K562 (cell line): ENCODE results near the gene ECT2. TPM values are rescaled to one million over a fixed set of nuclear protein-coding genes. Genes with fewer than 3 reads are reported as not detected.

Experiments
- CTBP1 ChIP-seq: fragments of 450-650 bp; IDR thresholded peaks from 2 replicates; pipeline ENCODE4 v1.6.1; 2016; ENCODE audit warnings: borderline replicate concordance
- EP400 ChIP-seq: fragments of 450-650 bp; IDR thresholded peaks from 2 replicates; pipeline ENCODE4 v1.6.1; 2017; ENCODE audit warnings: antibody characterized with exemption, mild to moderate bottlenecking, moderate library complexity
- MXI1 ChIP-seq: IDR thresholded peaks from 2 replicates; pipeline ENCODE4 v1.6.1; 2011; ENCODE audit warnings: low read depth, mild to moderate bottlenecking, improper control_type of control experiment, low read length
- MYC ChIP-seq, 2 experiments: fragments of 250-450 bp in 1 of 2; sonication (Bioruptor Pico) in 1 of 2; IDR thresholded peaks; 2 replicates each; pipeline versions ENCODE4 v1.5.1 to v1.6.1; 2012 to 2021; ENCODE audit warnings: low read depth in 2 of 2, borderline replicate concordance in 1 of 2, improper control_type of control experiment in 1 of 2, low read length in 1 of 2, mild to moderate bottlenecking in 1 of 2, moderate library complexity in 1 of 2
- NR1H2 ChIP-seq: sonication (generic); formaldehyde crosslinking; IDR thresholded peaks from 2 replicates; pipeline ENCODE4 v1.4.0; 2020; ENCODE audit warnings: mild to moderate bottlenecking, missing genetic modification reagents
- RNF2 ChIP-seq: sonication (generic); IDR thresholded peaks from 2 replicates; pipeline ENCODE4 v1.6.1; 2016
- SETDB1 ChIP-seq: IDR thresholded peaks from one replicate; pipeline ENCODE4 v1.6.1; 2012; ENCODE audit warnings: low read length, control low read depth, inconsistent platforms
- SMARCB1 ChIP-seq: IDR thresholded peaks from 2 replicates; pipeline ENCODE4 v1.6.1; 2011; ENCODE audit warnings: improper control_type of control experiment, low read depth; ENCODE audit not compliant: insufficient read length
- TCF7 ChIP-seq: sonication (generic); IDR thresholded peaks from 2 replicates; pipeline ENCODE4 v1.6.1; 2016; ENCODE audit warnings: antibody characterized with exemption, borderline replicate concordance
- TOE1 ChIP-seq, 2 experiments: fragments of 450-650 bp in 1 of 2; sonication (generic) in 1 of 2; formaldehyde crosslinking in 1 of 2; IDR thresholded peaks; 2 replicates each; pipeline versions ENCODE4 v1.7.1 to v1.8.0; 2016 to 2022; ENCODE audit warnings: borderline replicate concordance in 2 of 2, mild to moderate bottlenecking in 2 of 2, antibody characterized with exemption in 1 of 2, inconsistent platforms in 1 of 2, low read depth in 1 of 2, missing genetic modification reagents in 1 of 2, moderate library complexity in 1 of 2
- YY1 ChIP-seq, 3 experiments: IDR thresholded peaks; 2 replicates each; pipeline ENCODE4 v1.6.1; 2011; ENCODE audit warnings: low read length in 2 of 3, mild to moderate bottlenecking in 2 of 3, moderate library complexity in 2 of 3, borderline replicate concordance in 1 of 3, control low read depth in 1 of 3, low read depth in 1 of 3; ENCODE audit not compliant: insufficient read depth in 3 of 3, insufficient replicate concordance in 2 of 3, control insufficient read depth in 1 of 3, insufficient read length in 1 of 3; ENCODE audit errors: extremely low read depth in 1 of 3
- polyA plus RNA-seq, 8 experiments: library from polyadenylated mRNA; depleted of rRNA in 4 of 8; stranded (reverse) in 5 of 8; unstranded in 3 of 8; fragments of >200 nt; fragmentation: Nextera tagmentation in 2 of 8; fragmentation: Illumina TruSeq in 1 of 8; extraction: Ambion mirVana in 2 of 8; extraction: Trizol in 1 of 8; gene quantifications; 2 replicates each; pipeline versions ENCODE4 v1.2.1 to v1.2.3, GENCODE V29; 2011 to 2014; ENCODE audit warnings: inconsistent platforms in 1 of 8, missing spikeins in 1 of 8
- total RNA-seq, 7 experiments: library from RNA; depleted of rRNA in 6 of 7; stranded (reverse); fragments of >200 nt in 6 of 7; fragmentation: Illumina TruSeq in 2 of 7; extraction: Trizol in 2 of 7; gene quantifications; 2 replicates each; pipeline versions ENCODE4 v1.2.1 to v1.2.3, GENCODE V29; 2011 to 2021; ENCODE audit warnings: low replicate concordance in 1 of 7
- TF ChIP-seq, protein P1 (sequence below): fragments of 250-450 bp; sonication (Bioruptor Pico); IDR thresholded peaks from 2 replicates; pipeline ENCODE4 v1.5.0; 2020; ENCODE audit warnings: mild to moderate bottlenecking
- TF ChIP-seq, protein P2 (sequence below), 3 experiments: IDR thresholded peaks in 2 of 3; conservative IDR thresholded peaks in 1 of 3; 2 replicates each; pipeline ENCODE4 v1.5.1; 2011 to 2012; ENCODE audit warnings: low read length in 3 of 3, mild to moderate bottlenecking in 3 of 3, control low read depth in 2 of 3, improper control_type of control experiment in 1 of 3, inconsistent platforms in 1 of 3, low read depth in 1 of 3, mixed read lengths in 1 of 3, moderate library complexity in 1 of 3; ENCODE audit not compliant: insufficient read depth in 2 of 3
- TF ChIP-seq, protein P3 (sequence below), 3 experiments: fragments of 200-800 bp in 1 of 3; fragments of 250-450 bp in 1 of 3; fragments of 450-650 bp in 1 of 3; sonication (Bioruptor Pico) in 1 of 3; sonication (Bioruptor generic) in 1 of 3; formaldehyde crosslinking in 1 of 3; IDR thresholded peaks; 2 replicates each; pipeline versions ENCODE4 v1.6.1 to v1.8.0; 2016 to 2022; ENCODE audit warnings: mild to moderate bottlenecking in 2 of 3, missing genetic modification characterization in 2 of 3, missing compliant biosample characterization in 1 of 3, moderate library complexity in 1 of 3

Gene ECT2
- total and polyA plus RNA-seq, 9 of the 15 experiments (the other 6 are each of a cell fraction or from before 2014, with no cell fraction given) = 19.0 to 53.0 (median 36.5) TPM

DNA sequence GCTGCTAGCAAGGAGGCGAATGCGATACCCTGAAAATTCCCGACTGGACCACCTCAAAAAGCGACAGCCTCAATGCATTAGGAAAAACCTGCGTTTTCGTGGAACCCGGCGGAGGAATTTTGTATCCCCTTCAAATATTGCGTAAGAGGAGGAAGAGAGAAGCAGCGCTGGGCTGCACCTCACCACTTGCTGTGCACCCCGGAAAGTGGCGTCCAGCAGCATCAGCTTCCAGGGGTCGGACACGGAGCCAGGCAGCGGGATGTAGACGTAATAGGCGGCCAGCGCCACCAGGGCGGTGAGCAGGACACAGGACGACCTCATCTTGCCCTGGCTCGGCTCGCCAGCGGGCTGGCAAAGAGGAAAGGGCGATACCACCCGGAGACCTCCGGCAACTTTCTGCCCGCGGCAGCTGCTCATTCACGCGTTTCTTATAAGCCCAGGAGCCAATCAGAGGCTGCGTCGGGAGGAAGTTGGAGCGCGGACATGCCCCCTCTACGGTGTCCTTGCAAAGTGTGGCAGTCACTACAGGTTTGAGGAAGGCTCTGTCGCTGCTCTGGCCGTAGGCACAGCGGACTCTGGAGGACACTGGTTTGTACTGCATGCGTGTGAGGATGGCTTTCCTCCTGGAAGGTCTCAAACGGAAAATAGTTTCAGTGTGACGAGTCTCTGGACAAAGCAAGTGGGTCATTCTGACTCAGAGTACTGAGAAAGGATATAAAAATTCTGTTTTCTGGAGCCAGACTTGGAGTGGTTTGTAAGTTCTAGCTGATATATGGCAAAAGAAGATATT is 39.7 kb upstream of the ECT2 start, which contains the start of gene NCEH1 (continued):
- TF ChIP-seq, protein P1, sequence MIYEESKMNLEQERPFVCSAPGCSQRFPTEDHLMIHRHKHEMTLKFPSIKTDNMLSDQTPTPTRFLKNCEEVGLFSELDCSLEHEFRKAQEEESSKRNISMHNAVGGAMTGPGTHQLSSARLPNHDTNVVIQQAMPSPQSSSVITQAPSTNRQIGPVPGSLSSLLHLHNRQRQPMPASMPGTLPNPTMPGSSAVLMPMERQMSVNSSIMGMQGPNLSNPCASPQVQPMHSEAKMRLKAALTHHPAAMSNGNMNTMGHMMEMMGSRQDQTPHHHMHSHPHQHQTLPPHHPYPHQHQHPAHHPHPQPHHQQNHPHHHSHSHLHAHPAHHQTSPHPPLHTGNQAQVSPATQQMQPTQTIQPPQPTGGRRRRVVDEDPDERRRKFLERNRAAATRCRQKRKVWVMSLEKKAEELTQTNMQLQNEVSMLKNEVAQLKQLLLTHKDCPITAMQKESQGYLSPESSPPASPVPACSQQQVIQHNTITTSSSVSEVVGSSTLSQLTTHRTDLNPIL (CRISPR knock-in tag) = no peak
- TF ChIP-seq EP400 = peak; percentile 57; the same call in 1 of the 2 replicates
- TF ChIP-seq YY1 (IDR thresholded peaks at IDR 0.05; ENCODE audit: borderline replicate concordance in 1 of 3, control insufficient read depth in 1 of 3, extremely low read depth in 1 of 3, insufficient read depth in 3 of 3, insufficient read length in 1 of 3, insufficient replicate concordance in 2 of 3, low read depth in 1 of 3, low read length in 2 of 3) = peak in 2 of 3 experiments; percentile 40 to 68
- TF ChIP-seq RNF2 = 0 out of 2 replicates have a peak, but pooled peaks have one; percentile 39
- TF ChIP-seq SETDB1 = no peak
- peak; percentile 42; the same call in 1 of the 2 replicates for TF ChIP-seq TOE1 (IDR thresholded peaks at IDR 0.05; ENCODE audit: borderline replicate concordance)
- TF ChIP-seq TOE1 (CRISPR knock-in tag; IDR thresholded peaks at IDR 0.05; ENCODE audit: borderline replicate concordance, low read depth) = 0 out of 2 replicates have a peak, but pooled peaks have one; percentile 54
- no peak for TF ChIP-seq NR1H2 (CRISPR knock-in tag)
- peak; percentile 87; the same call in 1 of the 2 replicates for TF ChIP-seq CTBP1
- no peak for TF ChIP-seq SMARCB1
- TF ChIP-seq, protein P2, sequence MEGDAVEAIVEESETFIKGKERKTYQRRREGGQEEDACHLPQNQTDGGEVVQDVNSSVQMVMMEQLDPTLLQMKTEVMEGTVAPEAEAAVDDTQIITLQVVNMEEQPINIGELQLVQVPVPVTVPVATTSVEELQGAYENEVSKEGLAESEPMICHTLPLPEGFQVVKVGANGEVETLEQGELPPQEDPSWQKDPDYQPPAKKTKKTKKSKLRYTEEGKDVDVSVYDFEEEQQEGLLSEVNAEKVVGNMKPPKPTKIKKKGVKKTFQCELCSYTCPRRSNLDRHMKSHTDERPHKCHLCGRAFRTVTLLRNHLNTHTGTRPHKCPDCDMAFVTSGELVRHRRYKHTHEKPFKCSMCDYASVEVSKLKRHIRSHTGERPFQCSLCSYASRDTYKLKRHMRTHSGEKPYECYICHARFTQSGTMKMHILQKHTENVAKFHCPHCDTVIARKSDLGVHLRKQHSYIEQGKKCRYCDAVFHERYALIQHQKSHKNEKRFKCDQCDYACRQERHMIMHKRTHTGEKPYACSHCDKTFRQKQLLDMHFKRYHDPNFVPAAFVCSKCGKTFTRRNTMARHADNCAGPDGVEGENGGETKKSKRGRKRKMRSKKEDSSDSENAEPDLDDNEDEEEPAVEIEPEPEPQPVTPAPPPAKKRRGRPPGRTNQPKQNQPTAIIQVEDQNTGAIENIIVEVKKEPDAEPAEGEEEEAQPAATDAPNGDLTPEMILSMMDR (IDR thresholded peaks at IDR 0.05 in 2 of 3, conservative IDR thresholded peaks at IDR 0.05 in 1 of 3; ENCODE audit: insufficient read depth in 2 of 3, low read depth in 1 of 3, low read length in 3 of 3) = peak; percentile 95 to 96 (median 96)
- TF ChIP-seq, protein P3, sequence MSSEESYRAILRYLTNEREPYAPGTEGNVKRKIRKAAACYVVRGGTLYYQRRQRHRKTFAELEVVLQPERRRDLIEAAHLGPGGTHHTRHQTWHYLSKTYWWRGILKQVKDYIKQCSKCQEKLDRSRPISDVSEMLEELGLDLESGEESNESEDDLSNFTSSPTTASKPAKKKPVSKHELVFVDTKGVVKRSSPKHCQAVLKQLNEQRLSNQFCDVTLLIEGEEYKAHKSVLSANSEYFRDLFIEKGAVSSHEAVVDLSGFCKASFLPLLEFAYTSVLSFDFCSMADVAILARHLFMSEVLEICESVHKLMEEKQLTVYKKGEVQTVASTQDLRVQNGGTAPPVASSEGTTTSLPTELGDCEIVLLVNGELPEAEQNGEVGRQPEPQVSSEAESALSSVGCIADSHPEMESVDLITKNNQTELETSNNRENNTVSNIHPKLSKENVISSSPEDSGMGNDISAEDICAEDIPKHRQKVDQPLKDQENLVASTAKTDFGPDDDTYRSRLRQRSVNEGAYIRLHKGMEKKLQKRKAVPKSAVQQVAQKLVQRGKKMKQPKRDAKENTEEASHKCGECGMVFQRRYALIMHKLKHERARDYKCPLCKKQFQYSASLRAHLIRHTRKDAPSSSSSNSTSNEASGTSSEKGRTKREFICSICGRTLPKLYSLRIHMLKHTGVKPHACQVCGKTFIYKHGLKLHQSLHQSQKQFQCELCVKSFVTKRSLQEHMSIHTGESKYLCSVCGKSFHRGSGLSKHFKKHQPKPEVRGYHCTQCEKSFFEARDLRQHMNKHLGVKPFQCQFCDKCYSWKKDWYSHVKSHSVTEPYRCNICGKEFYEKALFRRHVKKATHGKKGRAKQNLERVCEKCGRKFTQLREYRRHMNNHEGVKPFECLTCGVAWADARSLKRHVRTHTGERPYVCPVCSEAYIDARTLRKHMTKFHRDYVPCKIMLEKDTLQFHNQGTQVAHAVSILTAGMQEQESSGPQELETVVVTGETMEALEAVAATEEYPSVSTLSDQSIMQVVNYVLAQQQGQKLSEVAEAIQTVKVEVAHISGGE (CRISPR knock-in tag; IDR thresholded peaks at IDR 0.05) = 0 out of 6 replicates have a peak, but pooled peaks of 2 of the 3 experiments have one; percentile 18 to 31
- no peak for TF ChIP-seq TCF7
- peak; percentile 68 for TF ChIP-seq MYC (IDR thresholded peaks at IDR 0.05; ENCODE audit: low read depth, low read length)
- 0 out of 2 replicates have a peak, but pooled peaks have one; percentile 30 for TF ChIP-seq MYC (CRISPR knock-in tag; IDR thresholded peaks at IDR 0.05; ENCODE audit: borderline replicate concordance, low read depth)
- TF ChIP-seq MXI1 = peak; percentile 52; the same call in 1 of the 2 replicates
